Fibroblast of skin of scalp (primary cell): ENCODE results near the gene TCN2.
"Not testable (repeated sequence)": the region's sequence is repeated elsewhere in the genome, so short reads cannot be mapped to it uniquely, and the experiment has no call there.

Source experiments
- DNase-seq: peaks from one replicate; pipeline ENCODE4 v3.0.0-alpha.2; 2013

Gene TCN2

DNA sequence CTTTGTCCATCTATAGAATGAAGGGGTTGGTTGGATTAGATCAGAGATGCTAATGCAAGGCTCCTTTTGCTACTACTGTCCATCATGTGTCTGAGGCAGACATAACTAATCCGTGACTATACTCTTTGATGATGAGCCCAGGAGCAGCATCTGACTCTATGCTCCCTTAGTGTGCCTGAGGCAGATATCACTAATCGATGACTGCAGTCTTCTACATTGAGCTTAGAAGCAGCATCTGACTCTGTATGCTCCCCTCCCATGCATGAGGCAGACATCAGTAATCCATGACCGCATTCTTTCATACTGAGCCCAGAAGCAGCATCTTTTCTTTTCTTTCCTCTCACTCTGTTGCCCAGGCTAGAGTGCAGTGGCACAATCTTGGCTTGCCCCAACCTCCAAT lies 4.2 kb downstream of the TCN2 start:
- no peak for DNase-seq

DNA sequence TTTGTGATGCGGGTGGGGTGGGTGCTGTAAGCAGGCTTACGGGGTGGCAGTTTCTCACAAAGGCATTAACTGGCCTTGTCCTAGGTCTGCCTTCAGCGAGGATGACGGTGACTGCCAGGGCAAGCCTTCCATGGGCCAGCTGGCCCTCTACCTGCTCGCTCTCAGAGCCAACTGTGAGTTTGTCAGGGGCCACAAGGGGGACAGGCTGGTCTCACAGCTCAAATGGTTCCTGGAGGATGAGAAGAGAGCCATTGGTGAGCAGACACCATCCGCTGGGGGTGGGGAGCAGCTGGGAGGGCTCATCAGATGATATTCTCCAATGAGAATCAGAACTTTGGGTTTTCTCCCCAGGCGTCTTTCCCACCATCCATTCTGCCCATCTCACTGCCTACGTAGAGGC lies 5.8 kb downstream of the TCN2 start:
- no peak for DNase-seq

DNA sequence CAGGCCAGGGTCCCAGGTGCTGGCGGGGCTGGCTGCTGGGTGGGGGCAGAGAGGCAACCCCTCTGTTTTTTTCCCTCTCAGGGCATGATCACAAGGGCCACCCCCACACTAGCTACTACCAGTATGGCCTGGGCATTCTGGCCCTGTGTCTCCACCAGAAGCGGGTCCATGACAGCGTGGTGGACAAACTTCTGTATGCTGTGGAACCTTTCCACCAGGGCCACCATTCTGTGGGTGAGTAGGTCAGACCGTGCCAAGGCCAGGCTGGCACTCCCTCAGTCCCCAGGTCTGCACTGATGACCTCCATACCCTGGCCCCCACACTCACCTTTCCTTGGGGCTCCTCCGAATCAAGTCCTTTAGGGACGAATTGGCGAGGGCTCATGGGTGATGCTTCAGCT lies 7.3 kb downstream of the TCN2 start:
- no peak for DNase-seq

DNA sequence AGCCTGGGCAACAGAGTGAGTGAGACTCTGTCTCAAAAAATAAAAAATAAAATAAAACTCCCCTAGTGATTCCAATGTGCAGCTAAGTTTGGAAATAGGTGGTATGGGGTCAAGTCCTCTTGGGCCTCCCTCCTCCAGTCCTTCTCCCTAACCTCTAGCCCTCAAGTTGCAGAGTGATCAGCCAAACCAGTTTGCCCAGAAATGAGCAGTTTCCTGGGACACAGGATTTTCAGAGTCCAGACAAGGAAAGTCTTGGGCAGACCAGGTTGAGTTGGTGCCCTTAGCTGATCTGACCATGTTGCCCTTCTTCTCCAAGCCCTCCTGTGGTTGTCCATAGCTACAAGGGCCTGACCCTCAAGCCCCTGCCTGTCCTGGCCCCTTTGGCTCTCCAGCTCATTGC lies 7.9 kb downstream of the TCN2 start:
- no peak for DNase-seq

DNA sequence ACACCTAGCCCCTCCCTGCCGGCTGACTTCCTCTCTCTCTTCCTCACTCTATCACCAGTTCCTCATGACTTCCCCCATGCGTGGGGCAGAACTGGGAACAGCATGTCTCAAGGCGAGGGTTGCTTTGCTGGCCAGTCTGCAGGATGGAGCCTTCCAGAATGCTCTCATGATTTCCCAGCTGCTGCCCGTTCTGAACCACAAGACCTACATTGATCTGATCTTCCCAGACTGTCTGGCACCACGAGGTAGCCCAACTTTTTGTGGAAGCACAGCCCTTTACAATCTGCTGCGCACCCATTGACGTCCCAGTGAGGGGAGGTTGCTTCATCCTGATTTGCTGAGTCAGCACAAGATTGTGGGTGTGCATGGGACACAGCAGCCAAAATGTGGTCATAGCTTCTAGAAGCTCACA lies 8.6 kb downstream of the TCN2 start:
- no peak for DNase-seq

DNA sequence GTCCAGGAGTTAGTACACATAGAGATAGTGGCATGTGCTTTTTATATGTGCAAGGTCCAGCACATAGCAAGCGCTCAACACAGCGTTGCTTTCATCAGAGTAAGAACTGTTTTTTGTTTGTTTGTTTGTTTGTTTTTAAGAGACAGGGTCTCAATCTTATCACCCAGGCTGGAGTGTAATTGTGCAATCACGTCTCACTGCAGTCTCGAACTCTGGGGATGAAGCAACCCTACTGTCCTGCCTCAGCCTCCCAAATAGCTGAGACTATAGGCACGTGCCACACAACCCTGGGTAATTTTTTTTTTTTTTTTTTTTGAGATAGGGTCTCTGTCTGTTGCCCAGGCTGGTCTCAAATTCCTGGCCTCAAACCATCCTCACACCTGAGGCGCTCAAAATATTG lies 10.8 kb downstream of the TCN2 start:
- no peak for DNase-seq

DNA sequence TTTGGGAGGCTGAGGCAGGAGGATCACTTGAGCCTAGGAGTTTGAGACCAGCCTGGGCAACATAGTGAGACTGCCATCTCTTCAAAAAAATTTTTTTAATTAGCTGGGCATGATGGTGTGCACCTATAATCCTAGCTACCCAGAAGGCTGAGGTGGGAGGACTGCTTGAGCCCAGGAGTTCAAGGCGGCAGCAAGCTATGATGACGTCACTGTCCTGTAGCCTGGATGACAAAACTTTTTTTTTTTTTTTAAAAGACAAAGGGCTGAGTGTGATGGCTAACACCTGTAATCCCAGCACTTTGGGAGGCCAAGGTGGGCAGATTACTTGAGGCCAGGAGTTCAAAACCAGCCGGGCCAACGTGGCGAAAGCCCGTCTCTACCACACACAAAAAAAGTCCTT lies 12.9 kb downstream of the TCN2 start:
- DNase-seq: not testable (repeated sequence)

DNA sequence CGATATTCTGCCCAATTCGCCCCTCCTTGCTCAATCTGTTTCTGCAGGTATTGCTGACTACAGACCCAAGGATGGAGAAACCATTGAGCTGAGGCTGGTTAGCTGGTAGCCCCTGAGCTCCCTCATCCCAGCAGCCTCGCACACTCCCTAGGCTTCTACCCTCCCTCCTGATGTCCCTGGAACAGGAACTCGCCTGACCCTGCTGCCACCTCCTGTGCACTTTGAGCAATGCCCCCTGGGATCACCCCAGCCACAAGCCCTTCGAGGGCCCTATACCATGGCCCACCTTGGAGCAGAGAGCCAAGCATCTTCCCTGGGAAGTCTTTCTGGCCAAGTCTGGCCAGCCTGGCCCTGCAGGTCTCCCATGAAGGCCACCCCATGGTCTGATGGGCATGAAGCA lies 19.4 kb downstream of the TCN2 start:
- DNase-seq: no peak

DNA sequence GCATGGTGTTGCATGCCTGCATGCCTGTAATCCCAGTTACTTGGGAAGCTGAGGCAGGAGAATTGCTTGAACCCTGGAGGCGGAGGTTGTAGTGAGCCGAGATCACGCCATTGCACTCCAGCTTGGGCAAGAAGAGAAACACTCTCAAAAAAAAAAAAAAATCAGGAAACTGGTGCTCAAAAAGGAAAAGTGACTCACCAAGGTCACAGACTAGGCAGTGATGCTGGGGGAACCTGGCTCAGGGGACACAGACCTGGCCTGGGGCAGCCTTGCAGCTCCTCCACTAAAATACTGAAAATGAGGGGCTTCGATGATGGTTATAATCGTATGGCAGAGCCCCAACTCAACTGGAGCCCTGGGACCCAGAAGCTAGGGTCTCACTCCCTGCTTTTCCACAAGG lies 20.5 kb downstream of the TCN2 start:
- no peak for DNase-seq

DNA sequence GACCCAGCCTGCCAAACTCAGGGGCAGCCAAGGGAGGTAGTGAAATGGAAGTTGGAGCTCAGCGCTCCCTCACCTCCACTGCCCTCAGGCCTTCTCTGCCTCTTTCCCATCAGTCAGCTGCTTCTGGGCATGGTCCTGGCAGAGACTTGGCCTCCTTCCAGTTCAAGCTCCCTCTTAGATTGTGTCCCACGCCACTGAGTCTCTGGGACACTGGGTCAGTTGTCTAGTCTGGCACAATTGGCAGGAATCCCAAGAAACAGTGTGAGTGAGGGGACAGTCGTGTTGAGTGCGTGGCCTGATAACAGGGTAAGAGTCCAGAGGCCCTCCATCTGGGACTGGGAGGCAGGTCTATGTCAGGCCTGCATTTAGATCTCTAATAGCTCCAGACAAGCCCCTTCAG lies 21.5 kb downstream of the TCN2 start:
- DNase-seq: no peak

DNA sequence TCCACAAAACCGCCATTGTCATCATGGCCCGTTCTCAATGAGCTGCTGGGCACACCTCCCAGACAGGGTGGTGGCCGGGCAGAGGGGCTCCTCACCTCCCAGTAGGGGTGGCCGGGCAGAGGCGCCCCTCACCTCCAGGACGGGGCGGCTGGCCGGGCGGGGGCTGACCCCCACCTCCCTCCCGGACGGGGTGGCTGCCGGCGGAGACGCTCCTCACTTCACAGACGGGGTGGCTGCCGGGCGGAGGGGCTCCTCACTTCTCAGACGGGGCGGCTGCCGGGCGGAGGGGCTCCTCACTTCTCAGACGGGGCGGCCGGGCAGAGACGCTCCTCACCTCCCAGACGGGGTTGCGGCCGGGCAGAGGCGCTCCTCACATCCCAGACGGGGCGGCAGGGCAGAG lies 24.5 kb downstream of the TCN2 start:
- not testable (repeated sequence) for DNase-seq

DNA sequence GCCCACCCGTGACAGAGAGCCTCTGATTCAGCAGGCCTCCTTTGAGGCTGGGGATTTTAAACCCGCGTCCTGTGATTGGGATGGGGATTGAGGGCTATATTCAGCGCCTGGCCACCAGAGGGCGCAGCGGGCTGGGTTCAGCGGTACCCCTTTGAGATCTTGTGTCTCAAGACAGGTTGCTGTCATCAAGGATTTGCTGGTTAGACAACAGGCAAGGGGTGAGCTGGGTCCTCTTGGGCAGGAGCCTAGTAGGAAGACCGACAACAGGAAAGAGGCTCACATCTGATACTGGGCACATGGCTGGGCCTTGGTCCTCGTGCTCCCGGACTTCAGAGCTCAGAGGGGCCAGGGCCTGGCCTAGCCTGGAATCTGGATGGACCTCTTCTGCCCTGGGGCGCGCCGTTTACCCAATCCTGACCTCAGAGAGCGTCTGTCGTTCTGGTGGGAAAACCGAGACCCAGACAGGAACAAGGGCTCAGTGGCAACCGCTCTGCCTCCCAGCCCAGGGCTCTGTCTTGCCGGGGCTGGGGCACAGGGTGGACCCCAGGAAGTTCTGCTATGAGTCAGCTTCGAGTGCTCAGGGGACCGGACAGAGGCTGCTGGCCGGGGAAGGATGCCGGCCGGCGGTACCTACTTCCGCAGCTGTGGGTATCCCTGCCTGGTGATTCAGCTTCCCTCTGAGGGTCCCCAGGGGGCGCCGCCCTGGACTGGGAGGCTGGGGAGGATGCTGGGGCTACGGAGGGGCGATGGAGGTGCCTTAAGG lies 27.7 kb downstream of the TCN2 start:
- DNase-seq: peak; percentile 89

DNA sequence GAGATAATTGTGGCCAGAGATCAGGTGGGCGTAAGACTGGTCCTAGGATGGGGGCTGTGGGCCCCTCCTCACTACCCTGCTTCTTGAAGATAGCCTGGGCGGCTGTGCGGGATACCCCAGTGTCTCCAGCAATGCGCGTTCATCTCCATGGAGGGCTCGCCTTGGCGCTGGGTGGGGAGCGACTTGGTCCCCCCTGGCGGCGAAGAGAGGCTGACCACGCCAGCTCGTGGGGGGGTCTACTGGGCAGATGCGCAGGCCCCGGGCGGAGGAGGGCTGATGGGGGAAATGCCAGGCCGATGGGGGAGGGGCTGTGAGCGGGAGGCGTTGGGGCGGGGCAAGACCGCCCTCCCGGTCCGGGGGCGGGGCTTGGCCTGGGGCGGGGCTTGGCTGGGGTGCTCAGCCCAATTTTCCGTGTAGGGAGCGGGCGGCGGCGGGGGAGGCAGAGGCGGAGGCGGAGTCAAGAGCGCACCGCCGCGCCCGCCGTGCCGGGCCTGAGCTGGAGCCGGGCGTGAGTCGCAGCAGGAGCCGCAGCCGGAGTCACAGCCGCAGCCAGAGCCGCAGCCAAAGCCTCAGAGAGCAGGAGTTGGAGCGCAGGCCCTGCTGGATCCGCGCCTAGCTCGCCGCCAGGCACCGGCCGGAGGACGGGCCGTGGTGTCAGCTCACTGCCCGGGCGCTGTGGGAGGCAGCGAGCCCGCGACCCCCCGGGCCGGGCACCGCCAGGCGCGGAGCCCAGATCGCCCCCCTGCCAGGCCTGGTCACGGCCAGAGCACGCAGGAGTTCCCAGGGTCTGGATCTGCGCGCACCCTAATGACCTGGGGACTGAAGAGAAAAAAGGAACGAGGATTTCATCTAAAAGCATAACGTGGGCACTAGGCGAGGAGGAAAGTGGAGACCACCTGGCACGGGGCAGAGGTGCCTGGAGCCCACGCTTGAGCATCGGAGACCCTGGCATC lies 28.6 kb downstream of the TCN2 start, which contains the start of gene SLC35E4:
TSS of gene SLC35E4 (plus strand) at position 509 of the 953 bp plus-strand sequence. CDS start 670 bp downstream, outside the sequence.
- DNase-seq: peak; percentile 94

DNA sequence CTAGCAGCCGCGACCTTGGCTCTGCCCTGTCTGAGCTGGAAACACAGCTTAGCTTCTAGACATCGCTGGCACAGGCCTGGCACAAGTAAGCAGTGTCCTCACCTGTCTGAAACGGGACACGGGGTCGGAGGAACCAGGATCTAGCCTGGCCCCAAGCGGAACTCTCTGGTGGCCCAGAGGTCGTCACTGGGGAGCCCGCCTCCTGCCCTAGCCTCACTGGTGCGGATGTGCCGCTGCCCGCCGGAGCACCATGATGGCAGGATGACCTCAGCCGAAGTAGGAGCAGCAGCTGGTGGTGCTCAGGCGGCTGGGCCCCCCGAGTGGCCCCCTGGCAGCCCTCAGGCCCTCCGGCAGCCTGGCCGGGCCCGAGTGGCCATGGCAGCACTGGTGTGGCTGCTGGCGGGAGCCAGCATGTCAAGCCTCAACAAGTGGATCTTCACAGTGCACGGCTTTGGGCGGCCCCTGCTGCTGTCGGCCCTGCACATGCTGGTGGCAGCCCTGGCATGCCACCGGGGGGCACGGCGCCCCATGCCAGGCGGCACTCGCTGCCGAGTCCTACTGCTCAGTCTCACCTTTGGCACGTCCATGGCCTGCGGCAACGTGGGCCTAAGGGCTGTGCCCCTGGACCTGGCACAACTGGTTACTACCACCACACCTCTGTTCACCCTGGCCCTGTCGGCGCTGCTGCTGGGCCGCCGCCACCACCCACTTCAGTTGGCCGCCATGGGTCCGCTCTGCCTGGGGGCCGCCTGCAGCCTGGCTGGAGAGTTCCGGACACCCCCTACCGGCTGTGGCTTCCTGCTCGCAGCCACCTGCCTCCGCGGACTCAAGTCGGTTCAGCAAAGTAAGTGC lies 29.5 kb downstream of the TCN2 start:
- DNase-seq: no peak

DNA sequence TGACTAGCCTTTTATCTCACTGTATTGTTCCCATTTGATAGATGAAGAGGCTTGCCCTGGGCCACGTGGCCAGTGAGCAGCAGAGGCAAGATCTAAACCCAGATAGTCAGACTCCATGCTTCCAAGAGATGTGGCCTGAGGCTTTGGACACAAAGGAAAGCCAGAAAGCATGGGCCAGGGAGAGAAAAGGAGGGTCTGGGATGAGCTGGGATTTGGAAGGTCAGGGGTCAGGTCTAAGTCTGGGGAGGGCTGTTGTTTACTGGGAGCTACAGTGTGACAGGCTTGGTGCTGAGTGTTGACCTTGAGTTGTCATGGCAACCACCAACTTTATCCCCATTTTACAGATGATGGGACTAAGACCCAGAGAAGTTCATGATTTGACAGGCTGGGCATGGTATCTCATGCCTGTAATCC lies 30.7 kb downstream of the TCN2 start:
- DNase-seq: no peak

DNA sequence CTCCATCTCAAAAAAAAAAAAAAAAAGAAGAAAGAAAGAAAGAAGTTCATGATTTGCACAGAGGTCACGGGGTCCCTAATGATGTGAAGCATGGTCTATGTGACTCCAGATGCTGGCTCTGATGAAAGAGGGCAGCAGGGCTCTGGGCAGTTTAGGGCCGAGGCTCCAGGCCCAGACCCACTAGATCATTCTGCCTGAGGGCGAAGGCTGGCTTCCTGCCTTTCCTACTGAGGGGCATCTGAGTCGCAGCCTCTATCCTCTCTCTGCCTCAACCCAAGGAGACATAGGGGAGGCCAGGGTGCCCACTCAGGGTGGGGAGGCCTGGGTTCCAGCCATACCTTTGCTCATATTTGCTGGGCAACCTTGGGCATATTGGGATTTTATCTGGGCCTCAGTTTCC lies 33.4 kb downstream of the TCN2 start:
- no peak for DNase-seq

DNA sequence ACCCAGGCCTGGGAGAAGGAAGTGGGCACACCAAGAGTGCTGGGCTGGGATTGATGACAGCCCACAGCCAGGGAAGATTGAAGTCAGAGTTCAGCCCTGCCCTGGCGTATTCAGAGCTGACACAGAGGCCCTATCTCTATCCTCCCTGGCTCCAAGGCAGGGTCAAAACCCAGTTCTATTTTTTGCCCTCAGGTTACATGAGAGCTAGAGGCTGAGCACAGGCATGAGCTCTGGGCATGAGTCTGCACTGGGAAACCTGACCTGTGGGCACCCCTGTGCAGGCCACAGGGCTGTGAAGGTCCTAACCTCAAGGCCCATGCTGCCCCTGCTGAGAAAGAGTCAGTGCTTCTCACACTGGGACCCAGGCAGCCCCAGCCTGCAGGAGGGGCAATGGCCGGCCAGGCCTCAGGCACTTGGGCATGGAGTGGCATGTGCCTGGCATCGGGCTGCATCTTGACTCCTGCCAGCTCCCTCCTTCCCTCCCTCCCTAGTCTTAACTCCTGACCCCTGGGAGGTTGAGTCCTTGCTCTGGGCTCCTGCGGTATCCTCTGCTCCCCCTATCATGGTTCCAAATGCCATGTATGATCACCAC lies 34.0 kb downstream of the TCN2 start:
- no peak for DNase-seq

DNA sequence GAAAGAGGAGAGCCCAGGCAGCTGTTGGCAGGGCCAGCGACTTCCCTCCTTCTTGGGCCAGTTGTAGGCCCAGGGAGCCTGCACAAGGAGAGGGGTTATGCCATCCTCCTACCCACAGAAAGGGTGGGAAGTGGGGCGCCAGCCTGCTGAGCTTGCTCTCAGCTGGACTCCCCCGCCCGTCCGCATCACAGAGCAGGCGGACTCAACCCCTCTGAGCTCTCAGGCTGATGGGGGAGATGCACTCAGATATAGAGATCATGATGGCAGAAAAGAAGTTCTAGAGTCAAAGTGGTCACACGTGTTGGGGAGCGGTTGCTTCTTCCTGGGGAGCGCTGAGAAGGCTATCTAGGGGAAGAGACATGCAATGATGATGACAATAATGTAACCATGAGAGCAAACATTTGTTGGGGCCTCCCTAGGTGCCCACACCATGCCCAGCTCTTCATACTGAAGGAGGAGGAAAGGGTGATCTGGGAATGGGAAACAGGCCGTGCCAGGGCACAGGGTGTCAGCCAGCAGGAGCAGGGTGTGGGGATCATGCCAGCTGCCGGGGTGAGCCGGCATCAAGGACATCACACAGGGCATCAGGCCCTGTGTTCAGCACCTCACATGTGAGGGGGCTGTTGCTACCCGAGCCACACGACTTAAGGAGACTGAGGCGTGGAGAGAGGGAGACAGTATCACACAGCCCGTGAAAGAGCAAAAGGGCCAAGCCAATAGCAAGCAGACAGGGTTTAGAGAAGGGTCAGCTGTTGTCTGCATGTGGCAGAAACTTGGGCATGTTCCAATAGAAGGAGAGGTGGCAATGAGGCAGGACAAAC lies 36.3 kb downstream of the TCN2 start:
- DNase-seq: no peak

DNA sequence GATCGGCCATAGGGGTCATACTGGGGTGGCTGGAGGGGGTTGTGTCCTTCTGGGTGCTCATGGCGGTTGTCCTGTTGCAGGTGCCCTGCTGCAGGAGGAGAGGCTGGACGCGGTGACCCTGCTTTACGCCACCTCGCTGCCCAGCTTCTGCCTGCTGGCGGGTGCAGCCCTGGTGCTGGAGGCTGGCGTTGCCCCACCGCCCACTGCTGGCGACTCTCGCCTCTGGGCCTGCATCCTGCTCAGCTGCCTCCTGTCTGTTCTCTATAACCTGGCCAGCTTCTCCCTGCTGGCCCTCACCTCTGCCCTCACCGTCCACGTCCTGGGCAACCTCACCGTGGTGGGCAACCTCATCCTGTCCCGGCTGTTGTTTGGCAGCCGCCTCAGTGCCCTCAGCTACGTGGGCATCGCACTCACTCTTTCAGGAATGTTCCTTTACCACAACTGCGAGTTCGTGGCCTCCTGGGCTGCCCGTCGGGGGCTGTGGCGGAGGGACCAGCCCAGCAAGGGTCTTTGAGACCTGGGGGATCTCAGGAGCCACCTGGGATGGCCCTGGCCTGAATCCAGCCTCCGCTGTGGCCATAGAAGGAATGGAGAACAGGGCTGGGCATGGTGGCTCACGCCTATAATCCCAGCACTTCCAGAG lies 39.7 kb downstream of the TCN2 start:
- DNase-seq: no peak

DNA sequence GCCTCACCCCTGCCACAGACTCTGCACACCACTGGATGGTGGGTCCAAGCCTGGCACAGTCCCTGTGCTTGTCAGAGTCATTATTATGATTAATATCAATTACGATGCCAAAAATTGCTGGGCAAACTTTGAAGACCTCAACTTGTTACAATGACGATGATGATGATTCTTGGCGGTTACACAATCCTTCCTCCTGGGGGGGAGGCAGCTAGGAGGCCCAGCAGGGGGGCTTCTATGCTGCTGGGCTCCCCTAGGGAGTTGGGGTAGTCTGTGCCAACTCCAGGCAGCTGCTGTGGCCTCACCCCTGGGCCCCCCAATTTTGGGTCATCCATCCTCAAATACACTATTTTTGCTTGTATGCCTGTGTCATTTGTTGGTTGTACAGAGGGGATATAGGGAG lies 40.6 kb downstream of the TCN2 start:
- DNase-seq: no peak

DNA sequence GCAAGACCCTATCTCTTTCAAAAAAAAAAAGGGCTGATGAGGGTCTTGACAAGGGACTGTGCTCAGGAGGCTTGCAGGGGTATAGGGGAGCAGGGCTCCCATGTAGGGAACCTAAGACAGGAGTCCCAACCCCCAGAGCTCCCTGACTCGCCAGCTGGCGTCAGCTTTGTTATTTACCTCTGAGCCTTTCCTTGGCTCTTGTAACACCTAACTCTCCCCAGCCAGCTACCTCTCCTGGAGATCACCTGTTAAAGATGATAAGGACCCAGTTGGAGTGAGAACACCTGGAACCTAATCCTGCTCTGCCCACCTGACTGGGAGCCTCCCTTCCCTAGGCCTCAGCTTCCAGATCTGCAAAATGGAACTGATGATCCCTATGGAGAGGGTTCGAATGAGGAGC lies 41.9 kb downstream of the TCN2 start:
- DNase-seq: no peak
